ENCODE measurements around the gene STAC3. TPM values are rescaled to one million over a fixed set of nuclear protein-coding genes. Genes with fewer than 3 reads are reported as not detected.

STAC3 gene
- total and polyA plus RNA-seq, 2 of the 8 experiments (the other 6 are each of a cell fraction or from before 2014, with no cell fraction given), result 0.70 to 1.3 TPM

DNA sequence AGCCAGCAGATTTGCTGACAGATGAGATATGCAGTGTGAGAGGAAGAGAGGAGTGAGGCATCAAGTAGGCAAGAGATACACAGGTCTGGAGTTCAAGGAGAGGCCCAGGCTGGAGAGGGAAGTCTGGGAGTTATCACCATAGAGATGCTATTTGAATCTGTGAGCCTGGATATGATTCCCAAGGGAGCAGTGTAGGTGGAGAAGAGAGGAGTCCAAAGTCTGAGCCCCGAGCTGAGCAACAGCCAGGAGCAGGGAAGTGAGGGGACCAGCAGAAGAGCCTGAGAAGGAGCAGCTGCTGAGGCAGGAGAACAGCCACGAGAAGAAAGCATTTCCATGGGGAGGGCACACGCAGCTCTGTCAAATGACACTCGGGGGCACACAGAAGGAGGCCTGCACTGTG is 54.5 kb downstream of the STAC3 start:
- FAIRE-seq (no peak), DNase-seq (ENCODE audit: low read depth in 1 of 2, low spot score in 2 of 2) (no peak)
- Histone ChIP-seq H2BK12ac (ENCODE audit: low read depth, low read length) (no peak overlapping the region), H4K8ac (ENCODE audit: extremely low read depth, insufficient read depth, low read length) (no peak overlapping the region), H3K9ac (replicated peaks in 1 of 4; ENCODE audit: extremely low read depth in 1 of 4, low read depth in 3 of 4, low read length in 3 of 4) (no peak overlapping the region), H3K79me1 (ENCODE audit: low read depth, low read length) (no peaks in the 10 kb centered on the region; the same call in 1 of the 2 replicates), H2BK20ac (ENCODE audit: low read length) (no peak overlapping the region), H4K20me1 (replicated peaks in 1 of 2; ENCODE audit: control insufficient read depth in 1 of 2, insufficient read depth in 2 of 2, low read length in 2 of 2) (peaks cover 6 to 33% of the 10 kb centered on the region in 2 experiments), H4K5ac (ENCODE audit: insufficient read length, low read depth, low read length) (no peak overlapping the region), H2AFZ (ENCODE audit: low read length) (no peak overlapping the region), H3K4me3 (ENCODE audit: extremely low read depth in 1 of 4, insufficient read depth in 2 of 4, low read depth in 3 of 4, low read length in 4 of 4) (no peak overlapping the region), H3K79me2 (ENCODE audit: control insufficient read depth in 1 of 2, insufficient read depth in 2 of 2, low read length in 2 of 2) (no peaks in the 10 kb centered on the region), H4K91ac (replicated peaks; ENCODE audit: insufficient read length, low read length) (no peak overlapping the region), H3K23ac (ENCODE audit: insufficient read length) (no peak overlapping the region), H3K23me2 (ENCODE audit: low read depth, low read length) (peaks cover 5% of the 10 kb centered on the region; the same call in 1 of the 2 replicates), H3K18ac (ENCODE audit: extremely low read depth, low read length) (no peak overlapping the region), H3K36me3 (ENCODE audit: control insufficient read depth in 2 of 4, insufficient read depth in 4 of 4, low read length in 3 of 4) (peaks cover 71 to 99% (median 91%) of the 10 kb centered on the region in 4 experiments), H3K56ac (replicated peaks; ENCODE audit: insufficient read length, low read depth, low read length) (no peak overlapping the region), H3K4ac (replicated peaks; ENCODE audit: insufficient read length, low read depth, low read length) (no peak overlapping the region), H3K4me1 (replicated peaks in 1 of 4; ENCODE audit: control insufficient read depth in 3 of 4, insufficient read depth in 4 of 4, low read length in 3 of 4) (no peaks in the 10 kb centered on the region; a peak in 1 of 7 replicates), H2BK5ac (ENCODE audit: low read depth, low read length) (no peak overlapping the region), H3K9me3 (ENCODE audit: insufficient read depth in 2 of 2, low read depth in 1 of 2, low read length in 1 of 2) (no peaks in the 10 kb centered on the region), H3K14ac (ENCODE audit: insufficient read length) (no peak overlapping the region), H2AK5ac (ENCODE audit: low read depth, low read length) (no peak overlapping the region), H3K27me3 (replicated peaks in 1 of 4; ENCODE audit: control insufficient read depth in 3 of 4, extremely low read depth in 1 of 4, insufficient read depth in 3 of 4, low read length in 3 of 4) (no peaks in the 10 kb centered on the region), H3K4me2 (ENCODE audit: insufficient read depth in 1 of 2, low read depth in 2 of 2, low read length in 2 of 2) (no peak overlapping the region), H2BK120ac (replicated peaks; ENCODE audit: low read depth, low read length) (no peak overlapping the region), H3K27ac (ENCODE audit: low read depth, low read length) (no peak overlapping the region), H2BK15ac (ENCODE audit: low read length) (no peak overlapping the region)
- WGBS, 2 experiments (ENCODE audit: extremely low coverage in 1 of 2, insufficient coverage in 1 of 2, insufficient read length in 1 of 2, insufficient replicate concordance in 2 of 2, low coverage in 1 of 2, low lambda C conversion rate in 2 of 2, missing lambda C conversion rate in 1 of 2), result 89% methylated on average over 4 of the region's 4 CpGs; no CpG with 5 or more reads in 1 of the 2 experiments
- CTCF ChIA-PET (ENCODE audit: partially characterized antibody), result interaction anchor here (0.6 to 20.9 kb wide), 5 partner anchors 11 to 45 kb away, joined by 3 to 389 read pairs (median 6); no protein-coding TSS in a partner anchor
- POLR2A ChIA-PET (ENCODE audit: partially characterized antibody), result interaction anchor here (1.1 to 6.4 kb wide), 9 partner anchors 10 to 55 kb away, joined by 3 to 53 read pairs (median 5); partner anchors contain the start of gene SHMT2
- TF ChIP-seq CHD2 (IDR thresholded peaks at IDR 0.05; ENCODE audit: low read length) (no peak), GTF2F1 (IDR thresholded peaks at IDR 0.05; ENCODE audit: borderline replicate concordance, low read depth, low read length) (no peak), RAD21 (IDR thresholded peaks at IDR 0.05 in 1 of 2, conservative IDR thresholded peaks at IDR 0.05 in 1 of 2; ENCODE audit: low read depth in 2 of 2, low read length in 2 of 2) (no peak), PHF8 (conservative IDR thresholded peaks at IDR 0.05; ENCODE audit: low read depth, low read length) (no peak), RXRA (IDR thresholded peaks at IDR 0.05; ENCODE audit: insufficient read depth, low read depth, low read length) (no peak), RBBP5 (IDR thresholded peaks at IDR 0.05; ENCODE audit: borderline replicate concordance, low read depth, low read length) (no peak), SIN3A (conservative IDR thresholded peaks at IDR 0.05 in 1 of 2, IDR thresholded peaks at IDR 0.05 in 1 of 2; ENCODE audit: low read depth in 1 of 2, low read length in 2 of 2) (no peak)
- TF ChIP-seq, protein P1, sequence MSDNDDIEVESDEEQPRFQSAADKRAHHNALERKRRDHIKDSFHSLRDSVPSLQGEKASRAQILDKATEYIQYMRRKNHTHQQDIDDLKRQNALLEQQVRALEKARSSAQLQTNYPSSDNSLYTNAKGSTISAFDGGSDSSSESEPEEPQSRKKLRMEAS (IDR thresholded peaks at IDR 0.05), result no peak
